HL-60 (cell line): ENCODE results near the gene PGBD5.

Source experiments
- DNase-seq, 2 experiments: peaks; one replicate each; pipeline ENCODE4 v3.0.0-alpha.2; 2010 to 2020; ENCODE audit warnings: low read depth in 1 of 2, low spot score in 1 of 2
- H3K27ac ChIP-seq: fragments of 250-450 bp; sonication (Bioruptor Pico); replicated peaks from 2 replicates; pipeline ENCODE4 v1.5.1; 2020; ENCODE audit warnings: mild to moderate bottlenecking, moderate library complexity
- H3K27me3 ChIP-seq: fragments of 250-450 bp; sonication (Bioruptor Pico); 2 replicates; pipeline ENCODE4 v1.5.1; 2021; ENCODE audit warnings: mild to moderate bottlenecking, moderate library complexity; ENCODE audit not compliant: insufficient read depth, poor library complexity, severe bottlenecking
- H3K4me3 ChIP-seq: replicated peaks from 2 replicates; pipeline ENCODE4 v1.5.1; 2011; ENCODE audit warnings: mild to moderate bottlenecking, control low read depth, low read length; ENCODE audit not compliant: insufficient read depth
- GABPA ChIP-seq: IDR thresholded peaks from 2 replicates; pipeline ENCODE4 v1.6.1; 2012; ENCODE audit warnings: low read depth
- POLR2AphosphoS5 ChIP-seq: IDR thresholded peaks from 2 replicates; pipeline ENCODE4 v1.6.1; 2012; ENCODE audit warnings: low read depth
- REST ChIP-seq: IDR thresholded peaks from 2 replicates; pipeline ENCODE4 v1.6.1; 2012; ENCODE audit warnings: low read depth; ENCODE audit not compliant: insufficient replicate concordance
- SPI1 ChIP-seq: IDR thresholded peaks from 2 replicates; pipeline ENCODE4 v1.6.1; 2012; ENCODE audit warnings: low read depth, mild to moderate bottlenecking, borderline replicate concordance
- TF ChIP-seq, protein P1 (sequence below): IDR thresholded peaks from one replicate; pipeline ENCODE4 v1.5.1; 2011; ENCODE audit warnings: low read length, control low read depth, inconsistent platforms; ENCODE audit not compliant: insufficient read depth

Gene PGBD5

DNA sequence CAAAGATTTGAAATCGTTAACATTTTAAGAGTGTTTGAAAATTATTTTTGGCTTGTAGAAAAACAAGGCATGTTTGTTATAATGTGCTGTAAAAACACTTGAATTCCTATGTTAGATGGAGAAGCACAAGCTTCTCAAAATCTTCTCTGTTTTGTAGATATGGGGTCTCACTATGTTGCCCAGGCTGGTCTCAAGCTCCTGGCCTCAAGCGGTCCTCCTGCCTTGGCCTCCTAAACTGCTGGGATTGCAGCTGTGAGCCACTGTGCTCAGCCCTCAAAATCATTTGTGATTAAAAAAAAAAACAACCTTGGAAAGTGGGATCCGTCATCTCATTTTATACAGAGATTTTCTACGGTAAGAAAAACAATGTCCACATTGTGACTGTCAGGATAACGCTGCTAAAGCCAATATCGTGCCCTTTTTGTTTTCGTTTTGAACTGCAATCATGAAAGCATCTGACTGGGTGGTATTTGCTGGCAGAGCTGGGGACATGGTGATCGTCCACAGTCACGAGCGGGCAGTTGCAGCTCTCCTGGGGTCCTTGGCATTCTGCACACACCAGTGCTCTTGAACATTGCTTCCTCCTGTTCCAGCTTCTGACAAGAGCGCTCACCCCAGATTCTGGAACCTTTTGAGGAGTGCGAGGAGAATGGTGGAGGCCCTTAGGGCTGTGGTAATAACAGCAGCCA, 112.5 kb downstream of the PGBD5 start:
- no peak for DNase-seq
- Histone ChIP-seq H3K27me3 (no peaks in the 10 kb centered on the region), H3K27ac (no peak overlapping the region), H3K4me3 (no peak overlapping the region)
- TF ChIP-seq, protein P1, sequence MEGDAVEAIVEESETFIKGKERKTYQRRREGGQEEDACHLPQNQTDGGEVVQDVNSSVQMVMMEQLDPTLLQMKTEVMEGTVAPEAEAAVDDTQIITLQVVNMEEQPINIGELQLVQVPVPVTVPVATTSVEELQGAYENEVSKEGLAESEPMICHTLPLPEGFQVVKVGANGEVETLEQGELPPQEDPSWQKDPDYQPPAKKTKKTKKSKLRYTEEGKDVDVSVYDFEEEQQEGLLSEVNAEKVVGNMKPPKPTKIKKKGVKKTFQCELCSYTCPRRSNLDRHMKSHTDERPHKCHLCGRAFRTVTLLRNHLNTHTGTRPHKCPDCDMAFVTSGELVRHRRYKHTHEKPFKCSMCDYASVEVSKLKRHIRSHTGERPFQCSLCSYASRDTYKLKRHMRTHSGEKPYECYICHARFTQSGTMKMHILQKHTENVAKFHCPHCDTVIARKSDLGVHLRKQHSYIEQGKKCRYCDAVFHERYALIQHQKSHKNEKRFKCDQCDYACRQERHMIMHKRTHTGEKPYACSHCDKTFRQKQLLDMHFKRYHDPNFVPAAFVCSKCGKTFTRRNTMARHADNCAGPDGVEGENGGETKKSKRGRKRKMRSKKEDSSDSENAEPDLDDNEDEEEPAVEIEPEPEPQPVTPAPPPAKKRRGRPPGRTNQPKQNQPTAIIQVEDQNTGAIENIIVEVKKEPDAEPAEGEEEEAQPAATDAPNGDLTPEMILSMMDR: no peak
- no peak for TF ChIP-seq REST
- no peak for TF ChIP-seq POLR2AphosphoS5
- TF ChIP-seq SPI1: no peak
- no peak for TF ChIP-seq GABPA

GRCh38 chr1:230312676-230313075, 113.5 kb downstream of the PGBD5 start:
- TF ChIP-seq REST (no peak), POLR2AphosphoS5 (no peak)
- TF ChIP-seq, protein P1: no peak
- DNase-seq: no peak

DNA sequence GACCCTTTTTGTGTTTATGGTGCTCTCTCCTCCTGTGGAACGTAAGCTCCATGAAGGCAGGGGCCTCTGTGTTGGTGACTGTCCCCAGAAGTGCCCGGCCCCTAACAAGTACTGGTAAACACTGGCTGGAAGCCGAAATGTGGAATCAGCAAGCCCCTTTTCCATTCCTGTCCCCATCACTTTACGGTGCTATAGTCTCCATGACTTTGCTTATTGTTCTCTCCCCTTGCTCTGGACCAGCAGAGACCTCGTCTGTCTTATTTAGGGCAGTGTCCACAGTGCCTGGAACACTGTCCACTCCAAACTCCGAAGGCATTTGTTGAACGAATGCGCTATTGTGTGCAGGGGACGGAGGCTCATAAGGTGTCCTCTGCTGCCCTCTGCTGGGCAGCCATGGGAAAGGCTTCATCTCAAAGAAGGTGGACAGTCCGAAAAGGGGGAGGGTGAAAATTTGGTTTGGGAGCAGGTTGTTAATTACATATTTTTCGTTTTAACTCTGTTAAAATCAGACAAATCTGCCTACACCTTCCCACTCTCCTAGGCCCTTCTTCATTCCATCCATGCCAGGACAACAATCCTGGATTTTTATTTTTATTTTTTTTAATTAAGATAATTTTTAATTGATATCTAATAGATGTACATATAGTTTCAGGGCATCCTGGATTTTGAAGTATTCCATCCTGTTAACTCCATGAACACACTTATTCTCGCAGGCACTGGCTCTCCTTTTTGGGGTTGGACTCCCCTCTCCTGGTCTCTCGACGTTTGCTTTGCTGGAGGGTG, 115.6 kb downstream of the PGBD5 start:
- TF ChIP-seq, protein P1: peak; percentile 60
- no peak for TF ChIP-seq GABPA
- peak; percentile 35 to 54 for DNase-seq
- H3K4me3 ChIP-seq: no peak overlapping the region
- H3K27ac ChIP-seq: no peak overlapping the region
- H3K27me3 ChIP-seq: no peaks in the 10 kb centered on the region

More at GRCh38 chr1:230312676-230313075, 113.5 kb downstream of the PGBD5 start:
- Histone ChIP-seq H3K4me3 (no peak overlapping the region), H3K27me3 (no peaks in the 10 kb centered on the region), H3K27ac (no peak overlapping the region)
